ENCODE data around the gene CISD2.
"Not testable (repeated sequence)": the region's sequence is repeated elsewhere in the genome, so short reads cannot be mapped to it uniquely, and the experiment has no call there.

- TF ChIP-seq, protein P1, sequence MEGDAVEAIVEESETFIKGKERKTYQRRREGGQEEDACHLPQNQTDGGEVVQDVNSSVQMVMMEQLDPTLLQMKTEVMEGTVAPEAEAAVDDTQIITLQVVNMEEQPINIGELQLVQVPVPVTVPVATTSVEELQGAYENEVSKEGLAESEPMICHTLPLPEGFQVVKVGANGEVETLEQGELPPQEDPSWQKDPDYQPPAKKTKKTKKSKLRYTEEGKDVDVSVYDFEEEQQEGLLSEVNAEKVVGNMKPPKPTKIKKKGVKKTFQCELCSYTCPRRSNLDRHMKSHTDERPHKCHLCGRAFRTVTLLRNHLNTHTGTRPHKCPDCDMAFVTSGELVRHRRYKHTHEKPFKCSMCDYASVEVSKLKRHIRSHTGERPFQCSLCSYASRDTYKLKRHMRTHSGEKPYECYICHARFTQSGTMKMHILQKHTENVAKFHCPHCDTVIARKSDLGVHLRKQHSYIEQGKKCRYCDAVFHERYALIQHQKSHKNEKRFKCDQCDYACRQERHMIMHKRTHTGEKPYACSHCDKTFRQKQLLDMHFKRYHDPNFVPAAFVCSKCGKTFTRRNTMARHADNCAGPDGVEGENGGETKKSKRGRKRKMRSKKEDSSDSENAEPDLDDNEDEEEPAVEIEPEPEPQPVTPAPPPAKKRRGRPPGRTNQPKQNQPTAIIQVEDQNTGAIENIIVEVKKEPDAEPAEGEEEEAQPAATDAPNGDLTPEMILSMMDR (conservative IDR thresholded peaks at IDR 0.05 in 1 of 2, IDR thresholded peaks at IDR 0.05 in 1 of 2; ENCODE audit: extremely low read depth in 1 of 2, insufficient read depth in 1 of 2, low read depth in 1 of 2, low read length in 2 of 2), result not testable (repeated sequence)
- not testable (repeated sequence) for TF ChIP-seq EZH2 (IDR thresholded peaks at IDR 0.05; ENCODE audit: borderline replicate concordance, low read length)
These were observed 49.7 kb upstream of the CISD2 start for GRCh38 chr4:102819100-102819499.

All from mammary epithelial cell (primary cell).